Stimulated activated CD8-positive, alpha-beta memory T cell treated with anti-CD3 and anti-CD28 coated beads, Interleukin-7, amount 100 ng/mL, for 4 hours (primary cell): Measurements from ENCODE around the gene ADARB1.
A peak's percentile ranks its signal among the peaks of the same experiment; 100 is the strongest.
"Not testable (repeated sequence)": the region's sequence is repeated elsewhere in the genome, so short reads cannot be mapped to it uniquely, and the experiment has no call there.

Source experiments
- DNase-seq, 2 donors: peaks; one replicate each; pipeline ENCODE4 v3.0.0-alpha.2; 2020; ENCODE audit warnings: low read depth in 2 of 2

The ADARB1 gene

GRCh38 chr21:45116066-45116465 is 41.7 kb downstream of the ADARB1 start:
- DNase-seq: no peak

- DNase-seq: no peak
Observed at GRCh38 chr21:45117314-45117713, 42.9 kb downstream of the ADARB1 start.

GRCh38 chr21:45118099-45118498 is 43.7 kb downstream of the ADARB1 start:
- no peak for DNase-seq

- no peak for DNase-seq
Observed at GRCh38 chr21:45119812-45120211, 45.4 kb downstream of the ADARB1 start.

GRCh38 chr21:45120975-45121374 is 46.6 kb downstream of the ADARB1 start:
- DNase-seq: no peak

- no peak for DNase-seq
Observed at GRCh38 chr21:45122030-45122429, 47.6 kb downstream of the ADARB1 start.

GRCh38 chr21:45122432-45123132 is 48.2 kb downstream of the ADARB1 start:
- DNase-seq: no peak

GRCh38 chr21:45123440-45123839 is 49.1 kb downstream of the ADARB1 start:
- DNase-seq: no peak

- no peak for DNase-seq
Observed at GRCh38 chr21:45124596-45124995, 50.2 kb downstream of the ADARB1 start.

- DNase-seq: no peak
Observed at GRCh38 chr21:45125357-45125756, 51.0 kb downstream of the ADARB1 start.

- DNase-seq: no peak
Observed at GRCh38 chr21:45126204-45126626, 51.8 kb downstream of the ADARB1 start.

- no peak for DNase-seq
Observed at GRCh38 chr21:45126983-45127382, 52.6 kb downstream of the ADARB1 start.

GRCh38 chr21:45127937-45128336 is 53.6 kb downstream of the ADARB1 start:
- no peak for DNase-seq

GRCh38 chr21:45128613-45129188 is 54.3 kb downstream of the ADARB1 start:
- DNase-seq: peak; percentile 67 to 68

- no peak for DNase-seq
Observed at GRCh38 chr21:45129189-45129923, 55.0 kb downstream of the ADARB1 start.

GRCh38 chr21:45130324-45130774 is 56.0 kb downstream of the ADARB1 start:
- no peak for DNase-seq

- DNase-seq: no peak
Observed at GRCh38 chr21:45131537-45131999, 57.2 kb downstream of the ADARB1 start.

GRCh38 chr21:45132841-45133573 is 58.6 kb downstream of the ADARB1 start:
- DNase-seq: no peak

- not testable (repeated sequence) for DNase-seq
Observed at GRCh38 chr21:45133574-45134278, 59.3 kb downstream of the ADARB1 start.

- no peak for DNase-seq
Observed at GRCh38 chr21:45134279-45135076, 60.1 kb downstream of the ADARB1 start.

- no peak for DNase-seq
Observed at GRCh38 chr21:45135122-45135521, 60.7 kb downstream of the ADARB1 start.
